Measurements from ENCODE around the gene TMEM151B. TPM values are rescaled to one million over a fixed set of nuclear protein-coding genes. Genes with fewer than 3 reads are reported as not detected.

The TMEM151B gene
- under 1 TPM; 0.39 to 0.98 (median 0.46) TPM for total RNA-seq

DNA sequence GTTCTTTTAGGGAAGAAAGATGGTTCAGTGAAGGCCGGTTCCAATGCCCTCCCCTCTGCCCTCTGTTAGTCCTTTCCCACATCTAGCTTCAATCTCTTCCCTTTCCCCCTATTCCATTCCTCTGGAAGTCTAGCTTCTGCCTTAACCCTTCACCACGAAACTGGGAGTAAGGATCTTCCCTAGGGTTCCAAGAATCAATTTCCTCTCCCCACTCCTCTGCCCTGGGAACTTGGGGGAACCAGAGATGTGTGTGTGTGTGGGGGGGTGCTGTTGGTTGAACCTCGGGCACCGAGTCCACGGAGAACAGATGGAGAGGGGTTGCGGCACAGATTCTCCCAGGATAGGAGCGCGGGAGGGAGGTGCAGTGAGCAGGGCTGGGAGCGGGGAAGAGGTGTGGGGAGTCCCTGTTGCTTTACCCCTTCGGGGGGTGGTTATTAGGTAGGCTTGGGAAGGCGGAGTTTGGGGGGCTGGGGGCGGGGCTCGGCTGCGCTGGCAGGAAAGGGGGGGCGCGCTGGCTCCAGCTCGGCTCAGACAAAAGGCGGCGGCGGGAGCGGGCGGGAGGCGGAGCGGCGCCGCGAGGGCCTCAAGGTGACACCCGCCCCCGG is at the start of gene TMEM151B:
Gene TMEM151B, plus strand, starts transcription at position 530 of the 605 bp plus-strand sequence. CDS start 293 bp downstream, outside the sequence.
- no peak for DNase-seq (ENCODE audit: extremely low spot score)
- H3K9me3 ChIP-seq, result no peaks in the 10 kb centered on the region
- peak within 1 kb of the TSS; percentile 47 to 61 (median 51) for H3K4me3 ChIP-seq
- WGBS, result 31% methylated on average over 11 of the region's 29 CpGs
- peaks cover 5 to 24% (median 15%) of the 10 kb centered on the region in 4 donors for H3K4me1 ChIP-seq
- H3K27me3 ChIP-seq, result peaks cover 4 to 72% (median 35%) of the 10 kb centered on the region in 4 donors
- TF ChIP-seq CTCF (IDR thresholded peaks at IDR 0.05) (no peak), POLR2A (IDR thresholded peaks at IDR 0.05; ENCODE audit: low read depth) (no peak), EP300 (IDR thresholded peaks at IDR 0.05) (no peak), POLR2AphosphoS5 (IDR thresholded peaks at IDR 0.05) (no peak)
- H3K36me3 ChIP-seq, result no peaks in the 10 kb centered on the region
- no peak within 1 kb of the TSS for H3K27ac ChIP-seq (replicated peaks in 1 of 4)
- intact Hi-C loops (cut with DNase I), result no loop called here

- Histone ChIP-seq H3K27me3 (no peaks in the 10 kb centered on the region), H3K4me1 (peaks cover 76 to 100% (median 94%) of the 10 kb centered on the region in 4 donors), H3K9me3 (no peaks in the 10 kb centered on the region), H3K36me3 (no peaks in the 10 kb centered on the region), H3K4me3 (peak overlapping the region in 3 of 4 donors; percentile 3 to 75 (median 75)), H3K27ac (replicated peaks in 1 of 4) (peak overlapping the region; percentile 95 to 98 (median 96))
- DNase-seq (ENCODE audit: extremely low spot score), result no peak
- intact Hi-C loops (cut with DNase I), result no loop called here
- TF ChIP-seq EP300 (IDR thresholded peaks at IDR 0.05) (no peak), POLR2A (IDR thresholded peaks at IDR 0.05; ENCODE audit: low read depth) (no peak), POLR2AphosphoS5 (IDR thresholded peaks at IDR 0.05) (no peak), CTCF (IDR thresholded peaks at IDR 0.05) (no peak)
- WGBS, result 69% methylated on average over 4 of the region's 4 CpGs
Observed at GRCh38 chr6:44220913-44221290, 49.3 kb upstream of the TMEM151B start.

DNA sequence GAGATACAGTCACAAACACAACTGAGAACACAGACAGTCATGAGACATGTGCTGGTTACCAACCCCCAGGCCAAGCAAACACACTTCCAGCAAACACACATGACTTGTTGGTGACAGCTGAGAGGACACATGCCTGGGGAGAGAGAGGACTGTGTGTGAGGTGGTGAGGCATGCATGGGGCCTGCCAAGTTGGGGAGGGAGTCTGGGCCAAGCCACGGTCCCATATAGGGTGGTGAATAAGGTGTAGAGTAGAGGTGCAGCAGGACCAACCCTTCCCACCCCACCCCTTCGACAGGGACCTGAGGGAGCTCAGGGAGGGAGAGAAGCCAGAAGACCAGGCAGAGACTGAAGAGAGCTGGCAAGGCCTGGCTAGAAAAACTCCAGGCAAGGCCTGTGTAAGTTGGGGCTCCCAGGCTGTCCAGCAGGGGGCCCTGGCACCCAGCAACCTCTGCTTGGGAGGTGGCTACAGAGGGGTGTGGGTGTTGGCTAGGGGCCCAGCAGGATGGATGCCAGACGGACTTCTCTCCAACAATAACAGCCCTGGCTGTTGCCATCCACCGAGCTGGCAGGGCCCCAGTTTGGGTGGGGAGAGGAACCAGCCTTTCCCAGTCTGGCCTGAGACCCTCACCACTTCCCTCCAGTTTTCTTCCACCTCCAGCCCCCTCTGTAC is 48.8 kb upstream of the TMEM151B start:
- intact Hi-C loops (cut with DNase I), result no loop called here
- TF ChIP-seq POLR2AphosphoS5 (IDR thresholded peaks at IDR 0.05), result peak; percentile 86 to 90
- TF ChIP-seq EP300 (IDR thresholded peaks at IDR 0.05), result peak; percentile 13
- peak; percentile 83 to 90 (median 84) for TF ChIP-seq CTCF (IDR thresholded peaks at IDR 0.05)
- peak; percentile 25 for TF ChIP-seq POLR2A (IDR thresholded peaks at IDR 0.05; ENCODE audit: low read depth)
- H3K36me3 ChIP-seq, result no peaks in the 10 kb centered on the region
- H3K27me3 ChIP-seq, result no peaks in the 10 kb centered on the region
- H3K4me3 ChIP-seq, result peak overlapping the region; percentile 73 to 82 (median 77)
- 3% methylated on average over 4 of the region's 4 CpGs for WGBS
- DNase-seq (ENCODE audit: extremely low spot score), result peak; percentile 97
- no peaks in the 10 kb centered on the region for H3K9me3 ChIP-seq
- peak overlapping the region; percentile 95 to 98 (median 96) for H3K27ac ChIP-seq (replicated peaks in 1 of 4)
- peaks cover 81 to 100% (median 95%) of the 10 kb centered on the region in 4 donors for H3K4me1 ChIP-seq

DNA sequence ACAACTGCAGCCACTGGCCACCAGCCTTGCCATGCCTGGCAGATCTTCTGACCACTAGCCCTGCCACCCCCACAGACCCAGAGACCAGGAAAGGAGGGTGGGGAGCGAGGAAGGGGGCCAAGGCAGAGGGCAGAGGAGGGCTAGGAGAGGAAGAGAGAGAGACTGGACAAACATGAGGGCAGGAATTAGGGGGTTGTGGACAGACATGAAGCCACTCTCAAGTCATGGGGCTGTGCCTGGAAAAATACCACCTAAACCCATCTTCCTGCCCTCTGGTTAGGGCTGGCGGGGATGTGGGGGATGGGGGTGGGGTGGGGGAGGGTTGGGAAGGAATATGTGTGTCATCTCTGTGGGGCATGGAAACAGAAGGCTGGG is 48.3 kb upstream of the TMEM151B start:
- Histone ChIP-seq H3K27ac (replicated peaks in 1 of 4) (peak overlapping the region; percentile 95 to 98 (median 96)), H3K4me1 (peaks cover 82 to 100% (median 95%) of the 10 kb centered on the region in 4 donors), H3K27me3 (no peaks in the 10 kb centered on the region), H3K36me3 (no peaks in the 10 kb centered on the region), H3K4me3 (peak overlapping the region; percentile 73 to 82 (median 77)), H3K9me3 (no peaks in the 10 kb centered on the region)
- intact Hi-C loops (cut with DNase I), result no loop called here
- DNase-seq (ENCODE audit: extremely low spot score), result no peak
- 44% methylated on average over 1 of the region's 2 CpGs for WGBS
- TF ChIP-seq POLR2AphosphoS5 (IDR thresholded peaks at IDR 0.05) (no peak), POLR2A (IDR thresholded peaks at IDR 0.05; ENCODE audit: low read depth) (no peak), CTCF (IDR thresholded peaks at IDR 0.05) (no peak)

Data from esophagus muscularis mucosa (tissue), 4 donors.